Fibroblast of skin of right quadriceps (primary cell): ENCODE results near the gene BRAF.
"Not testable (repeated sequence)": the region's sequence is repeated elsewhere in the genome, so short reads cannot be mapped to it uniquely, and the experiment has no call there.

ENCODE experiments used
- DNase-seq: peaks from one replicate; pipeline ENCODE4 v3.0.0-alpha.2; 2013

BRAF gene

GRCh38 chr7:140702774-140703173 lies 222.0 kb downstream of the BRAF start:
- DNase-seq = no peak

DNA sequence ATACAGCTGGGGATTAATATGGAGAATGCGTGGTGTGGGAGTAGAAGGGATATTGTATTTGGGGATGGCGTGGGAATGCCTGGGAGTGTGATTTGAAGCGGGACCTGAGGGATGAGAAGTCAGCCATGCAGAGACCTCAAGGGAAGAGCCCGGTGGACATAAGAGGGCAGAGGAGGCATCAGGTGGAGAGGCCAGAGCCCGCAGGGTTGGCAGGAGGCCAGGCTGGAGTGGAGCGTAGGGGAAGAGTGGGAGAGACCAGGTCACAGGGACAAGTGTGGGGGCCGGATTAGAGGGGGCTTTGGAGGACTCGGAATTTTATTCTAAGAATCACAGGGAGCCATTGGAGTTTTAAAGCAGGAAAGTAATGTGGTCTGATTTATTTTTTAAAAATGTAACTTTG lies 226.3 kb downstream of the BRAF start:
- DNase-seq = no peak

- DNase-seq = no peak
Observed at GRCh38 chr7:140697447-140698143, 227.1 kb downstream of the BRAF start.

DNA sequence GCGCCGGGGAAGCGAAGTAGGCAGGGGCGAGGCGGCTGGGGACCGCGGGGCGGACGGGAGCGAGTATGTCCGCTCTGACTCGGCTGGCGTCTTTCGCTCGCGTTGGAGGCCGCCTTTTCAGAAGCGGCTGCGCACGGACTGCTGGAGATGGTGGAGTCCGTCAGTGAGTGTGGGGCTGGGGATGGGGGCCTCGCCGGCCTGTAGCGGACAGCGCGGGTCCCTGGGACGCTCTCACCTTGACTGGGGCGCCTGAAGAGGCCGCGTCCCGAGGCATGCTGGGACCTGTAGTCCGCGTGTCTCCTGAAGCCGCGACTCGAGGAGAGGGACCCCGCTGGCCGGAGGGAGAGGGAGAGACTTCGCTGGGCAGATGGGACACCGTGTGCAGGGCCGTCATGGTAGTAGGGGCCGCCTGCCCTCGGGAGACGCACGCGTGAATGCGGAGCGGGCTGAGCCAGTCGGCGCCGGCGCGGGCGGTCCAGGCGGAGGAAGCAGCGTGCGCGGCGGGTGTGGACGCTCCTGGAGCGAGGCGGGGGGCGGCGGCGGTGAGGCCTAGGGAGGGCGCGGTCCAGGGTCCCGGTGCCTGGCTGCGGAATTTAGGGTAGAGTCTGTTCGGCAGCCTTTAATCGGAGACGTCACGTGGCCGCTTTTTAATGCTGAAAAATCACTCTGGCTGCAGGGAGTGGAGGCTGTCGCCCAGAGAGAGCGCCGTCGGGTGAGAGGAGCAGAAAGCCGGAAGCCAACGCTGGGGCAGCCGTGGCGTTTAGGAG lies 227.9 kb downstream of the BRAF start, which contains the start of gene NDUFB2:
Gene NDUFB2, plus strand, starts transcription at position 29 of the 767 bp plus-strand sequence. Its CDS starts 37 bp downstream, at position 66.
- DNase-seq = peak; percentile 80

- DNase-seq = peak; percentile 92
Observed at GRCh38 chr7:140696024-140696679, 228.6 kb downstream of the BRAF start.

- DNase-seq = no peak
Observed at GRCh38 chr7:140695381-140695780, 229.3 kb downstream of the BRAF start.

- no peak for DNase-seq
Observed at GRCh38 chr7:140694592-140694991, 230.1 kb downstream of the BRAF start.

DNA sequence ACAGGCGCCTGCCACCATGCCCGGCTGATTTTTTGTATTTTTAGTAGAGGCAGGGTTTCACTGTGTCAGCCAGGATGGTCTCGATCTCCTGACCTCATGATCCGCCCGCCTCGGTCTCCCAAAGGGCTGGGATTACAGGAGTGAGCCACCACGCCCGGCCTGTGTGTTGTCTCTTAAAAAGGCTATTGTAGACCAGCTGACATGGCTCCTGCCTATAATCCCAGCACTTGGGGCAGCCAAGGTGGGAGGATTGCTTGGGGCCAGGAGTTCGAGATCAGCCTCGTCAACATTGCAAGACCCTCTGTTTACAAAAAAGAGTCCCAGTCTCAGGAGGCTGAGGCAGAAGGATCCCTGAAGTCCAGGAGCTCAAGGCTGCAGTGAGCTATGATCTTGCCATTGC lies 230.9 kb downstream of the BRAF start:
- not testable (repeated sequence) for DNase-seq

DNA sequence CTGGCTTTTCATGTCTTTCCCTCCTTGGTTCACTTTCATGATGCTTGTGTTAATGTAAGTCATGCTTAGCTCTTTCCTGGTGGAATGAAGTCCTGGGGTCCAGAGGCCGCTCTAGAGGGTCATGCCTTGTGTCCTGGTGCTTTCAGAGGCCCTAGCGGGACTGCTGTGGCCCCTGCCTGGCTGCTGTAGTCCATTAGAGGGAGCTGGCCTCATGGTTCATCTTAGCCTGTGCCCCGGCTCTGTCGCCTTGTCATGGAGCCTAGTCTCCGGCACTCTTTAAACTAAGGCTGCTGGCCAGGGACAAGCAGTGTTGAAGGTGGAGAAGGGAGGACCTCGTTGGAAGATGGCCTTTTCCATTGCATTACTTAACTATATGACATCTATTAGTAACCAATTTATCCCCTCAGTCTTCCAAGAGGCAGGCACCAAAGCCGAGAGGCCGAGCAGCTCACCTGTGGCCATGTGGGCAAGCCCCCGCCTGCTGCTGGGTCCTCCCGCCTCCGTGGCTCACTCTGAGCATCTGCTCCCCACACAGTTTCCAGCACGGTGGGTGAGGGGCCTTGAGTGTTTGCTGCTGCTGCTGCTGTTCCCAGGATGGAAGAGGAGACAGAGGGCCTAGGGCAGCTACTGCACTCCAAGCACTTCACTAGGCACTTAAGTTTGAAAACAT lies 233.2 kb downstream of the BRAF start:
- DNase-seq = no peak

DNA sequence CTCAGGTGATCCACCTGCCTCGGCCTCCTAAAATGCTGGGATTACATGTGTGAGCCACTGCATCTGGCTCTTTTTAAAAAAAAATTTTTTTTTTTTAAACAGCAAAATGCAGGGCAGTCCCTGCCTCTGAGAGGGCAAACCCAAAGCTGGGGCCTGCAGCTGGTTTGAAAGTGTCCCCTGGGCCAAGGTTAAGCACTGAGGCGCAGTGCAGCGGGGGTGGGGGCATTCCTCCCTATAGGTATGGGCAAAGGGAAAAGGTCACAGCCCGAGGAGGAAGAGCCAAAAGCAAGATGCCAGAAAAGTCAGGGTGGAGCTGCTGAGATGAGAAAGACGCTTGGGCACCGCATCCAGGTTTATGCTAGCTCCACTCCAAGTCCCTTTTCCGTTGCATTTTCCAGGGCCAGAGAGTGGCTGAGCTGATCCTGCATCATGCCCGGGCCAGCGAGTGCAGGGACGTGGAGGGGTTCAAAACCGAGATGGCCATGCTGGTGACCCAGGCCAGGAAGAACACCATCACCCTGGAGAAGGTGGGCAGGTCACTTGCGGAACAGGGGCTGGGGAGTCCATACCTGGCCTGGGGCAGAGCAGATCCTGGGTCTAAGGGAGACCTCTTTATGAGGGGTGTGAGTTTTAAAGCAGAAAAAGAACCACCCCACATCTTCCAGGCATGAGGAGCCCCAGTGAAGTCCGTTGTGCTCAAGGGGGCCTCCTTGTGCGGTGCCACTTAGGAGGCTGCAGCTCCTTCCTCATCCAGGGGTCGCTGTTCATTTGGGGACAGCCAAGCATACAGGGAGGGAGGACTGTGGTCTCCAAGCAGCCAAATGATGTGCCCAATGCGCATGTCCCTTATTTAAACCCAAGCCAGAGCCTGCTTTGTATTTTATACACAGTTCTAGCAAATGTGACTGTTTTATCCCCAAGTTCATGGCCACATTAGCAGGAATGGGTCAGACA lies 235.3 kb downstream of the BRAF start:
- DNase-seq = no peak

- no peak for DNase-seq
Observed at GRCh38 chr7:140688341-140688740, 236.4 kb downstream of the BRAF start.

- no peak for DNase-seq
Observed at GRCh38 chr7:140686921-140687320, 237.8 kb downstream of the BRAF start.

- DNase-seq = no peak
Observed at GRCh38 chr7:140685407-140686087, 239.2 kb downstream of the BRAF start.

GRCh38 chr7:140684066-140684950 lies 240.4 kb downstream of the BRAF start:
- no peak for DNase-seq

DNA sequence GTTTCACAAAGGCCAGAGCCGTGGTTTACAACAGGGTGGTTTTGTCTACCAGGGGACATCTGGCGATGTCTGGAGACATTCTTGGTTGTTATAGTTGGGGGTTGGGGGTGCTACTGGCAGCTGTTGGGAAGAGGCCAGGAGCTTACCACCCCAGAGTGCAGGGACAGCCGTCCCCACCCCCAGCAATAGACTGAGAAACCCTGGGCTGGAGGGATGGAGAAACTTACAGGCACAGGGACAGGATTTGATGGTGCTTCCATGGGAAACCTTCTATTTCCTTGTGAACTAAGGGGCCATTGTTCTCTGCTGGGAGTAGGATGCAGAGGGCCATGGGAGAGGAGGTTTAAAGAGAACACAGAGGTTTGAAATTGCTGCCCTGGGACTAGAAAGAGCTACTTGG lies 241.1 kb downstream of the BRAF start:
- no peak for DNase-seq

DNA sequence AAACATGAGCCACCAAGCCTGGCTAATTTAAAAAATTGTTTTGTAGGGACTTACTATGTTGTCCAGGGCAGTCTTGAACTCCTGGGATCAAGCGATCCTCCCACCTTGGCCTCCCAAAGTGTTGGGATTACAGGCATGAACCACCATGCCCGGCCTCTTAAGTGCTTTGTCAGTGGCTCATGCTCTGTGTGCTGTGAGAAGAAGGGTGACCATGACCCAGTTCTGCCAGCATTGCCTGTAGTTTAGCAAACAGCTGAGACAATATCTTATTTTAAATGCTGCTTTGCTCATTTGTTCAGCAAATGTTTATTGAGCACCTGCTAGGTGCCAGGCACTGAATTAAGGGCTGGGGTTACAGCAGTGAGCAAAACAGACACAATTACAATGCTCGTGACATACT lies 243.0 kb downstream of the BRAF start:
- no peak for DNase-seq

DNA sequence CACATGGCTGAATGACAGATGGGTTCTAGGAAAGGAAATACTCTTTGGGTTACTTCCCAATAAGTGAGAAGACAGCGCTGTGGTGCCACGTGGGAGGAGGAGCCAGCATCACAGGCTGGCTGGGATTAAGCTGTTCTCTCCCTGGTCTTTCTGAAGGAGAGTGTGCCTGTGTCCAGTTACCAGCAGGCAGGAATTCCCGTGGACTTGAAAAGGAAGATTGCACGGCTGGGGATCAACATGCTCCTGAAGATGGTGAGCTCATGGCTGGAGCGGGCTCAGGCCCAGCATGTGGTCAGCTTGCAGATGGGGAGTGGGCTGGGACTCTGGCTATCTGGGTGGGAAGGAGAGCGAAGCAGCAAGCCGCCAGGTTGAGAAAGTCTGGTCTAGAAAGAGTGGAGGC lies 243.8 kb downstream of the BRAF start:
- DNase-seq = no peak

GRCh38 chr7:140679186-140679585 lies 245.5 kb downstream of the BRAF start:
- DNase-seq = no peak

DNA sequence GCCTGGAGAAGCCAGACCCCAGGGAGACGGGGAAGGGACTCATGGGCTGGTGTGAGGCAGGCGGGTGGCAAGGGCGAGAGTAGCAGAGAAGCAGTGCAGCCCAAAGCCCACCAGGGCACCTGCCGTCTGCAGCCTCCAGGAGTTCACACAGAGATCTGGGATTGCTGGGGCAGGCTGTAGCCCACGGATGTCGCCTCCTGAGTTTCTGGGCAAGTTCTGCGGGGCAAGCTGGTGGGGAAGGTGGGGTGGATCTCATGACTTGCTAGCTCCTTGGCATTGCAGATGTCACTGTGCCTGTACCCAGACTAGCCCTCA lies 246.0 kb downstream of the BRAF start:
- DNase-seq = no peak

DNA sequence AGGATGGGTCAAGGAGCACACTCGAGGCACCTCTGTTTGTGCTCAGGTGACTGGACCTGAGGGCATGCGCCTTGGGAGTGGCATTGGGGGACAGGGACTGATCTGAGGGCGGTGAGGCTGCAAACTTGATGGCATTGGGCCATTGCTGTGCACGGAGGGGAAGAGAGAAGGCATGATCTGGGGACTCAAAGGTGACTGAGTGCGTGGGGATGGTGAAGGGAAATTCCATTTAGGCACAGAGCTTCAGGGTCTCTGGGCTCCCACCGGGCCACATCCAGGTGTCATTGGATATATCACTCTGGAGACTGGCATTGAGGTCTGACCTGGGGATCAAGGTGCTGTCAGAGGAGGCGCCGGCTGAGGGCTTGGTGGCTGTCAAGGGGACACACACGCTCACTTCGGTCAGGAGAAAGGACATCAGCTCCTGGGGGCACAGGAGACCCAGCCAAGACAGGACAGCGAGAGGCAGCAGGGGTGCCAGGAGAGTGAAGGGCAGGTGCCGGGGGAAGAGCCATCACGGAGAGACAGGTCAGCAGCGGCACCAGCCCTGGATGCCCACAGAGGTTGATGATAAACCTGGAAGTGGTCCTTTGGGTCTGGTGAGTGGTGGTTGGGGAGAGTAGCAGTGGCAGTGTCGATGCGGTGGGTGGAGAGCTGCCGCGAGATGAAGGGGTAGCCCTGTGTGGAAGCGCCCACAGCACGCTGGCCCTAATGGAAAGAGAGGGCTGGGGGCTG lies 246.5 kb downstream of the BRAF start:
- DNase-seq = no peak
